HEK293 (cell line): Measurements from ENCODE around the gene USP2.

ENCODE experiments used
- CTCF ChIA-PET: fragments of 350-600 bp; formaldehyde crosslinking; extraction: SDS; loops from one replicate; lab custom pipeline; 2021; ENCODE audit warnings: antibody characterized with exemption; lab: Yijun Ruan, JAX
- POLR2A ChIA-PET: fragments of 300-600 bp; formaldehyde crosslinking; extraction: SDS; loops from one replicate; lab custom pipeline; 2020; ENCODE audit warnings: antibody characterized with exemption, inconsistent platforms; lab: Yijun Ruan, JAX
- H3K27ac ChIP-seq: fragments of 200-500 bp; sonication (Bioruptor generic); 2 replicates; pipeline ENCODE4 v1.5.1; 2014; ENCODE audit warnings: low read depth, low read length, control low read depth, inconsistent platforms; ENCODE audit errors: extremely low read depth
- H3K36me3 ChIP-seq, 2 experiments: fragments of 200-500 bp in 1 of 2; sonication (Bioruptor generic) in 1 of 2; 1 replicate in 1 of 2; 2 replicates in 1 of 2; pipeline ENCODE4 v1.5.1; 2014 to 2017; ENCODE audit warnings: inconsistent platforms in 2 of 2, low read length in 2 of 2; ENCODE audit not compliant: control insufficient read depth in 2 of 2, insufficient read depth in 1 of 2
- H3K4me1 ChIP-seq: fragments of 200-500 bp; sonication (Bioruptor generic); 2 replicates; pipeline ENCODE4 v1.5.1; 2014; ENCODE audit warnings: mild to moderate bottlenecking, low read length, inconsistent platforms; ENCODE audit not compliant: control insufficient read depth, insufficient read depth
- H3K4me3 ChIP-seq: 2 replicates; pipeline ENCODE4 v1.5.1; 2011; ENCODE audit warnings: low read depth, mild to moderate bottlenecking, control low read depth, low read length, moderate library complexity
- H3K9me3 ChIP-seq: fragments of 200-500 bp; sonication (Bioruptor generic); 2 replicates; pipeline ENCODE4 v1.5.1; 2014; ENCODE audit warnings: low read depth, low read length, inconsistent platforms; ENCODE audit not compliant: control insufficient read depth, insufficient read depth
- FEZF1 ChIP-seq: fragments of 450-650 bp; formaldehyde crosslinking; IDR thresholded peaks from 2 replicates; pipeline ENCODE4 v1.5.1; 2016; ENCODE audit warnings: missing biosample characterization, missing genetic modification characterization
- GLIS1 ChIP-seq: fragments of 450-650 bp; formaldehyde crosslinking; IDR thresholded peaks from 2 replicates; pipeline ENCODE4 v1.5.1; 2016; ENCODE audit warnings: missing biosample characterization, missing genetic modification characterization
- GLIS2 ChIP-seq: fragments of 450-650 bp; formaldehyde crosslinking; IDR thresholded peaks from 2 replicates; pipeline ENCODE4 v1.5.1; 2016; ENCODE audit warnings: missing biosample characterization, missing genetic modification characterization
- KLF16 ChIP-seq: fragments of 450-650 bp; formaldehyde crosslinking; IDR thresholded peaks from 2 replicates; pipeline ENCODE4 v1.5.1; 2017; ENCODE audit warnings: missing biosample characterization, missing genetic modification characterization
- OSR2 ChIP-seq: fragments of 450-650 bp; formaldehyde crosslinking; IDR thresholded peaks from 2 replicates; pipeline ENCODE4 v1.5.1; 2016; ENCODE audit warnings: missing biosample characterization, missing genetic modification characterization
- SALL2 ChIP-seq: fragments of 450-650 bp; formaldehyde crosslinking; IDR thresholded peaks from 2 replicates; pipeline ENCODE4 v1.5.0; 2017; ENCODE audit warnings: missing biosample characterization, mild to moderate bottlenecking, missing genetic modification characterization, borderline replicate concordance
- SP2 ChIP-seq: fragments of 450-650 bp; formaldehyde crosslinking; IDR thresholded peaks from 2 replicates; pipeline ENCODE4 v1.5.1; 2016; ENCODE audit warnings: missing biosample characterization, missing genetic modification characterization
- ZBTB48 ChIP-seq: fragments of 450-650 bp; formaldehyde crosslinking; IDR thresholded peaks from 2 replicates; pipeline ENCODE4 v1.5.1; 2016; ENCODE audit warnings: missing biosample characterization, missing genetic modification characterization
- ZBTB8A ChIP-seq: fragments of 450-650 bp; formaldehyde crosslinking; IDR thresholded peaks from 2 replicates; pipeline ENCODE4 v1.5.1; 2016; ENCODE audit warnings: missing biosample characterization, missing genetic modification characterization
- ZFP37 ChIP-seq: fragments of 450-650 bp; formaldehyde crosslinking; IDR thresholded peaks from 2 replicates; pipeline ENCODE4 v1.5.1; 2016; ENCODE audit warnings: missing biosample characterization, missing genetic modification characterization
- ZIC2 ChIP-seq: fragments of 450-650 bp; formaldehyde crosslinking; IDR thresholded peaks from 2 replicates; pipeline ENCODE4 v1.5.1; 2016; ENCODE audit warnings: missing biosample characterization, missing genetic modification characterization
- ZNF2 ChIP-seq: fragments of 450-650 bp; formaldehyde crosslinking; IDR thresholded peaks from 2 replicates; pipeline ENCODE4 v1.5.1; 2016; ENCODE audit warnings: missing biosample characterization, missing genetic modification characterization
- ZNF335 ChIP-seq: fragments of 450-650 bp; formaldehyde crosslinking; conservative IDR thresholded peaks from 2 replicates; pipeline ENCODE4 v1.5.1; 2016; ENCODE audit warnings: missing biosample characterization, missing genetic modification characterization
- ZNF341 ChIP-seq: fragments of 450-650 bp; formaldehyde crosslinking; IDR thresholded peaks from 2 replicates; pipeline ENCODE4; 2016; ENCODE audit warnings: low read depth, missing biosample characterization, missing genetic modification characterization
- ZNF391 ChIP-seq: fragments of 450-650 bp; formaldehyde crosslinking; IDR thresholded peaks from 2 replicates; pipeline ENCODE4 v1.5.1; 2016; ENCODE audit warnings: low read depth, missing biosample characterization, missing genetic modification characterization, borderline replicate concordance
- ZNF394 ChIP-seq: fragments of 450-650 bp; formaldehyde crosslinking; IDR thresholded peaks from 2 replicates; pipeline ENCODE4 v1.5.1; 2016; ENCODE audit warnings: missing biosample characterization, missing genetic modification characterization, mild to moderate bottlenecking, moderate library complexity, borderline replicate concordance
- ZNF530 ChIP-seq: fragments of 450-650 bp; formaldehyde crosslinking; IDR thresholded peaks from 2 replicates; pipeline ENCODE4 v1.5.1; 2016; ENCODE audit warnings: low read depth, missing biosample characterization, missing genetic modification characterization
- ZNF76 ChIP-seq: fragments of 450-650 bp; formaldehyde crosslinking; IDR thresholded peaks from 2 replicates; pipeline ENCODE4; 2016; ENCODE audit warnings: low read depth, missing biosample characterization, missing genetic modification characterization, borderline replicate concordance
- ZNF785 ChIP-seq: fragments of 450-650 bp; formaldehyde crosslinking; IDR thresholded peaks from 2 replicates; pipeline ENCODE4 v1.5.1; 2016; ENCODE audit warnings: missing biosample characterization, missing genetic modification characterization
- ZSCAN18 ChIP-seq: fragments of 450-650 bp; formaldehyde crosslinking; IDR thresholded peaks from 2 replicates; pipeline ENCODE4 v1.5.1; 2016; ENCODE audit warnings: missing biosample characterization, missing genetic modification characterization
- ZSCAN5A ChIP-seq: fragments of 450-650 bp; formaldehyde crosslinking; IDR thresholded peaks from 2 replicates; pipeline ENCODE4 v1.5.1; 2016; ENCODE audit warnings: missing biosample characterization, missing genetic modification characterization
- ZXDB ChIP-seq: fragments of 450-650 bp; formaldehyde crosslinking; IDR thresholded peaks from 2 replicates; pipeline ENCODE4 v1.5.1; 2016; ENCODE audit warnings: missing biosample characterization, missing genetic modification characterization
- TF ChIP-seq, protein P1 (sequence below): fragments of 450-650 bp; formaldehyde crosslinking; IDR thresholded peaks from 2 replicates; pipeline ENCODE4 v1.5.1; 2017; ENCODE audit warnings: missing biosample characterization, missing genetic modification characterization
- TF ChIP-seq, protein P2 (sequence below): fragments of 450-650 bp; formaldehyde crosslinking; conservative IDR thresholded peaks from 2 replicates; pipeline ENCODE4 v1.5.1; 2016; ENCODE audit warnings: low read depth, missing biosample characterization, missing genetic modification characterization
- TF ChIP-seq, protein P3 (sequence below): fragments of 450-650 bp; formaldehyde crosslinking; optimal IDR thresholded peaks from 2 replicates; pipeline ENCODE3; 2016; ENCODE audit warnings: missing biosample characterization, mild to moderate bottlenecking, missing genetic modification characterization

Gene USP2

DNA sequence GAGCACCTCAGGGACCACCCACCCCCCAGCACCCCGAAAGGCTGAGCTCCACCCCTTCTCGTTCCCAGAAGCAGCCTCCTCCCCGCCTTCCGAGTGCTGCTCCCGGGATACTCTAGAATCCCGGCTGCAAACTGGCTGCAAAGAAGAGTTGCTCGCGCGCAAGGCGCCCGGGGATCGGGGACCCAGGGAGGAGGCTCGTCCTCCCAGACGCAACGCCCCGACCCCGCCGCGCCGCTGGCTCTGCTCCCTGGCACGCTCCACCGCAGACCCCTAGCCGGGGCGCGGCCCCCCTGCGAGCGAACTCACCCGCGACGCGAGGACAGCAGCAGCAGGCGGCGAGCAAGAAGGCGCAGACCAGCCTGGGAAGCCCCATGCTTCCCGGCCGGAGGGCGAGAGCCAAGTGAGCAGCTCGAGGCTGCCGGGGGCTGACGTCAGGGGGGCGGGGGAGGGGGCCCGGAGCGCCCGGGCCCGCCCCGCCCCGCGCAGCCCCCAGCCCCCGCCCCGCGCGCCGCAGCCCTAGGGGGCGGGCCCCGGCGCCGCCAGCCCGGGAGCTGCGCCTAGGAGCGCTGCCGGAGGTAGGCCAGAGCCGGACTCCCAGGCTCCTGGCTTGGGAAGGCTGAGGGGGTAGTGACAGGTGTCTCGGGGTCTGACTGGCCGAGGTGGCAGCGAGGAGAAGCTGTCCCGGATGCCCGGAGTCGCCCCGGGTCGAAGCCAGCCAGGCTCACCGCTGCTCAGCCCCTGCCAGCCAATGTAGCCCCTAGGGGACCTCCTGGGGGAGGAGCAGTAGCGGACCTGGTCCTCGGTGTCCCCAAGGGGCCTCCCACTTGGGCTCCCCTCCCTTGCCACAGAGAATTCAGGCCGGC lies 64.5 kb downstream of the USP2 start, which contains the start of gene MCAM:
Gene MCAM (minus strand): TSS at position 402 of the 863 bp plus-strand sequence. CDS start 29 bp downstream, at position 373.
- ChIA-PET CTCF (interaction anchor here (0.6 to 15.8 kb wide), 6 partner anchors 22 to 327 kb away, joined by 3 to 151 read pairs (median 4); partner anchors contain the start of genes C1QTNF5 and CBL), POLR2A (interaction anchor here (0.5 to 4.4 kb wide), 24 partner anchors 9 to 261 kb away, joined by 3 to 35 read pairs (median 5); partner anchors contain the start of genes ABCG4, C2CD2L, CBL and DPAGT1)
- Histone ChIP-seq H3K4me3 (peak within 1 kb of the TSS; percentile 67), H3K9me3 (no peaks in the 10 kb centered on the region), H3K4me1 (no peaks in the 10 kb centered on the region; the same call in 1 of the 2 replicates), H3K27ac (peak within 1 kb of the TSS; percentile 62; the same call in 1 of the 2 replicates), H3K36me3 (peaks cover 0 to 22% of the 10 kb centered on the region in 2 experiments; a peak in 1 of 3 replicates)
- TF ChIP-seq FEZF1 (tag by site-specific recombination) (peak; percentile 48), ZNF785 (tag by site-specific recombination) (no peak), ZFP37 (tag by site-specific recombination) (peak; percentile 57; the same call in 1 of the 2 replicates), OSR2 (tag by site-specific recombination) (peak; percentile 67), ZNF335 (tag by site-specific recombination) (peak; percentile 76), ZIC2 (peak; percentile 97), ZNF530 (tag by site-specific recombination) (no peak), SP2 (tag by site-specific recombination) (peak; percentile 19; the same call in 1 of the 2 replicates), ZNF394 (tag by site-specific recombination) (peak; percentile 85), ZNF2 (tag by site-specific recombination) (peak; percentile 27; the same call in 1 of the 2 replicates), ZNF391 (tag by site-specific recombination) (0 out of 2 replicates have a peak, but pooled peaks have one; percentile 23), ZNF341 (tag by site-specific recombination) (0 out of 2 replicates have a peak, but pooled peaks have one; percentile 33), ZSCAN5A (peak; percentile 39; the same call in 1 of the 2 replicates), ZNF76 (peak; percentile 79), ZXDB (0 out of 2 replicates have a peak, but pooled peaks have one; percentile 2), ZSCAN18 (tag by site-specific recombination) (no peak), ZBTB8A (tag by site-specific recombination) (0 out of 2 replicates have a peak, but pooled peaks have one; percentile 14), GLIS2 (tag by site-specific recombination) (peak; percentile 57), ZBTB48 (tag by site-specific recombination) (peak; percentile 31; the same call in 1 of the 2 replicates), SALL2 (tag by site-specific recombination) (no peak), KLF16 (tag by site-specific recombination) (peak; percentile 12; the same call in 1 of the 2 replicates), GLIS1 (tag by site-specific recombination) (peak; percentile 51)
- TF ChIP-seq, protein P1, sequence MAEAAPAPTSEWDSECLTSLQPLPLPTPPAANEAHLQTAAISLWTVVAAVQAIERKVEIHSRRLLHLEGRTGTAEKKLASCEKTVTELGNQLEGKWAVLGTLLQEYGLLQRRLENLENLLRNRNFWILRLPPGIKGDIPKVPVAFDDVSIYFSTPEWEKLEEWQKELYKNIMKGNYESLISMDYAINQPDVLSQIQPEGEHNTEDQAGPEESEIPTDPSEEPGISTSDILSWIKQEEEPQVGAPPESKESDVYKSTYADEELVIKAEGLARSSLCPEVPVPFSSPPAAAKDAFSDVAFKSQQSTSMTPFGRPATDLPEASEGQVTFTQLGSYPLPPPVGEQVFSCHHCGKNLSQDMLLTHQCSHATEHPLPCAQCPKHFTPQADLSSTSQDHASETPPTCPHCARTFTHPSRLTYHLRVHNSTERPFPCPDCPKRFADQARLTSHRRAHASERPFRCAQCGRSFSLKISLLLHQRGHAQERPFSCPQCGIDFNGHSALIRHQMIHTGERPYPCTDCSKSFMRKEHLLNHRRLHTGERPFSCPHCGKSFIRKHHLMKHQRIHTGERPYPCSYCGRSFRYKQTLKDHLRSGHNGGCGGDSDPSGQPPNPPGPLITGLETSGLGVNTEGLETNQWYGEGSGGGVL, result peak; percentile 32
- TF ChIP-seq, protein P2, sequence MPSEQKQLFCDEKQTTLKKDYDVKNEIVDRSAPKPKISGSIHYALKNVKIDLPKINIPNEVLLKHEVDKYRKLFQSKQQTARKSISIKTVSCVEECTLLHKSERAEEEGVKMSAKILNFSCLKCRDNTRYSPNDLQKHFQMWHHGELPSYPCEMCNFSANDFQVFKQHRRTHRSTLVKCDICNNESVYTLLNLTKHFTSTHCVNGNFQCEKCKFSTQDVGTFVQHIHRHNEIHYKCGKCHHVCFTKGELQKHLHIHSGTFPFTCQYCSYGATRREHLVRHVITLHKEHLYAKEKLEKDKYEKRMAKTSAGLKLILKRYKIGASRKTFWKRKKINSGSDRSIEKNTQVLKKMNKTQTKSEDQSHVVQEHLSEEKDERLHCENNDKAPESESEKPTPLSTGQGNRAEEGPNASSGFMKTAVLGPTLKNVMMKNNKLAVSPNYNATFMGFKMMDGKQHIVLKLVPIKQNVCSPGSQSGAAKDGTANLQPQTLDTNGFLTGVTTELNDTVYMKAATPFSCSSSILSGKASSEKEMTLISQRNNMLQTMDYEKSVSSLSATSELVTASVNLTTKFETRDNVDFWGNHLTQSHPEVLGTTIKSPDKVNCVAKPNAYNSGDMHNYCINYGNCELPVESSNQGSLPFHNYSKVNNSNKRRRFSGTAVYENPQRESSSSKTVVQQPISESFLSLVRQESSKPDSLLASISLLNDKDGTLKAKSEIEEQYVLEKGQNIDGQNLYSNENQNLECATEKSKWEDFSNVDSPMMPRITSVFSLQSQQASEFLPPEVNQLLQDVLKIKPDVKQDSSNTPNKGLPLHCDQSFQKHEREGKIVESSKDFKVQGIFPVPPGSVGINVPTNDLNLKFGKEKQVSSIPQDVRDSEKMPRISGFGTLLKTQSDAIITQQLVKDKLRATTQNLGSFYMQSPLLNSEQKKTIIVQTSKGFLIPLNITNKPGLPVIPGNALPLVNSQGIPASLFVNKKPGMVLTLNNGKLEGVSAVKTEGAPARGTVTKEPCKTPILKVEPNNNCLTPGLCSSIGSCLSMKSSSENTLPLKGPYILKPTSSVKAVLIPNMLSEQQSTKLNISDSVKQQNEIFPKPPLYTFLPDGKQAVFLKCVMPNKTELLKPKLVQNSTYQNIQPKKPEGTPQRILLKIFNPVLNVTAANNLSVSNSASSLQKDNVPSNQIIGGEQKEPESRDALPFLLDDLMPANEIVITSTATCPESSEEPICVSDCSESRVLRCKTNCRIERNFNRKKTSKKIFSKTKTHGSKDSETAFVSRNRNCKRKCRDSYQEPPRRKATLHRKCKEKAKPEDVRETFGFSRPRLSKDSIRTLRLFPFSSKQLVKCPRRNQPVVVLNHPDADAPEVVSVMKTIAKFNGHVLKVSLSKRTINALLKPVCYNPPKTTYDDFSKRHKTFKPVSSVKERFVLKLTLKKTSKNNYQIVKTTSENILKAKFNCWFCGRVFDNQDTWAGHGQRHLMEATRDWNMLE (tag by site-specific recombination), result no peak
- TF ChIP-seq, protein P3, sequence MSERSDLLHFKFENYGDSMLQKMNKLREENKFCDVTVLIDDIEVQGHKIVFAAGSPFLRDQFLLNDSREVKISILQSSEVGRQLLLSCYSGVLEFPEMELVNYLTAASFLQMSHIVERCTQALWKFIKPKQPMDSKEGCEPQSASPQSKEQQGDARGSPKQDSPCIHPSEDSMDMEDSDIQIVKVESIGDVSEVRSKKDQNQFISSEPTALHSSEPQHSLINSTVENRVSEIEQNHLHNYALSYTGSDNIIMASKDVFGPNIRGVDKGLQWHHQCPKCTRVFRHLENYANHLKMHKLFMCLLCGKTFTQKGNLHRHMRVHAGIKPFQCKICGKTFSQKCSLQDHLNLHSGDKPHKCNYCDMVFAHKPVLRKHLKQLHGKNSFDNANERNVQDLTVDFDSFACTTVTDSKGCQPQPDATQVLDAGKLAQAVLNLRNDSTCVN, result peak; percentile 79
